Measurements from ENCODE around the gene WDFY4.

Gene WDFY4

DNA sequence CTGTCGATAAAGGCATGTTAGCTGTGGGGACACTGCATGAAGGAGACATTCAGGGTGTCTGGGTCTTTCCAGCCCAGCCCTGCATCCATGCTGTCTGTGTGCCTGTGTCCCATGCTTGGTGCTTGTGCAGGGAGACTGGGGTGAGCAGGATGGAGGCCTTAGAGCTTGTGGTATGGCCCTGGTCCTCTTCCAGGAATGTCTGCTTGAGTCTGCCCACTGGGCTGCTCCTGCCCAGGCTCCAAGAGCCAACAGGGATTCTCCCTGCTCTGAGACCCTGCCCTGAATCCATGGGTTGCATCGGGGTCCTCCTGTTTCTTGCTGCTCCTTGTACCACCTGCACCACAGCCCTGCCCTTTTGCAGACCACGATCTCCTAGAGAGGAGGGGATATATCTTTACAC lies 48.4 kb upstream of the WDFY4 start:
- no peak for ATAC-seq
- no peak for TF ChIP-seq ZC3H10 (CRISPR knock-in tag; IDR thresholded peaks at IDR 0.05)
- TF ChIP-seq CSRNP3 (CRISPR knock-in tag; IDR thresholded peaks at IDR 0.05), result no peak
- no peak for TF ChIP-seq TSHZ2 (CRISPR knock-in tag; IDR thresholded peaks at IDR 0.05)
- no peak for TF ChIP-seq ZNF70 (CRISPR knock-in tag; IDR thresholded peaks at IDR 0.05)
- no peak for TF ChIP-seq PPARA (CRISPR knock-in tag; IDR thresholded peaks at IDR 0.05; ENCODE audit: borderline replicate concordance)
- no peak for TF ChIP-seq ZFP30 (CRISPR knock-in tag; IDR thresholded peaks at IDR 0.05)
- no peak for TF ChIP-seq ZNF8 (CRISPR knock-in tag; IDR thresholded peaks at IDR 0.05)
- no peak for TF ChIP-seq CSDC2 (CRISPR knock-in tag; IDR thresholded peaks at IDR 0.05)
- TF ChIP-seq RARB (CRISPR knock-in tag; IDR thresholded peaks at IDR 0.05), result no peak
- TF ChIP-seq, protein P1, sequence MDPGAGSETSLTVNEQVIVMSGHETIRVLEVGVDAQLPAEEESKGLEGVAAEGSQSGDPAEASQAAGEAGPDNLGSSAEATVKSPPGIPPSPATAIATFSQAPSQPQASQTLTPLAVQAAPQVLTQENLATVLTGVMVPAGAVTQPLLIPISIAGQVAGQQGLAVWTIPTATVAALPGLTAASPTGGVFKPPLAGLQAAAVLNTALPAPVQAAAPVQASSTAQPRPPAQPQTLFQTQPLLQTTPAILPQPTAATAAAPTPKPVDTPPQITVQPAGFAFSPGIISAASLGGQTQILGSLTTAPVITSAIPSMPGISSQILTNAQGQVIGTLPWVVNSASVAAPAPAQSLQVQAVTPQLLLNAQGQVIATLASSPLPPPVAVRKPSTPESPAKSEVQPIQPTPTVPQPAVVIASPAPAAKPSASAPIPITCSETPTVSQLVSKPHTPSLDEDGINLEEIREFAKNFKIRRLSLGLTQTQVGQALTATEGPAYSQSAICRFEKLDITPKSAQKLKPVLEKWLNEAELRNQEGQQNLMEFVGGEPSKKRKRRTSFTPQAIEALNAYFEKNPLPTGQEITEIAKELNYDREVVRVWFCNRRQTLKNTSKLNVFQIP (CRISPR knock-in tag; IDR thresholded peaks at IDR 0.05; ENCODE audit: borderline replicate concordance, low read depth), result no peak
- TF ChIP-seq BACH2 (CRISPR knock-in tag; IDR thresholded peaks at IDR 0.05; ENCODE audit: borderline replicate concordance), result no peak
- no peak for TF ChIP-seq ZNF565 (CRISPR knock-in tag; conservative IDR thresholded peaks at IDR 0.05; ENCODE audit: low read depth)

GRCh38 chr10:48636901-48637300 lies 47.8 kb upstream of the WDFY4 start:
- ATAC-seq, result no peak
- TF ChIP-seq ARNTL (CRISPR knock-in tag; IDR thresholded peaks at IDR 0.05; ENCODE audit: borderline replicate concordance, low read depth), result no peak
- TF ChIP-seq ZFP30 (CRISPR knock-in tag; IDR thresholded peaks at IDR 0.05), result no peak
- TF ChIP-seq TSHZ2 (CRISPR knock-in tag; IDR thresholded peaks at IDR 0.05), result no peak
- TF ChIP-seq ZNF565 (CRISPR knock-in tag; conservative IDR thresholded peaks at IDR 0.05; ENCODE audit: low read depth), result no peak
- no peak for TF ChIP-seq RARB (CRISPR knock-in tag; IDR thresholded peaks at IDR 0.05)

DNA sequence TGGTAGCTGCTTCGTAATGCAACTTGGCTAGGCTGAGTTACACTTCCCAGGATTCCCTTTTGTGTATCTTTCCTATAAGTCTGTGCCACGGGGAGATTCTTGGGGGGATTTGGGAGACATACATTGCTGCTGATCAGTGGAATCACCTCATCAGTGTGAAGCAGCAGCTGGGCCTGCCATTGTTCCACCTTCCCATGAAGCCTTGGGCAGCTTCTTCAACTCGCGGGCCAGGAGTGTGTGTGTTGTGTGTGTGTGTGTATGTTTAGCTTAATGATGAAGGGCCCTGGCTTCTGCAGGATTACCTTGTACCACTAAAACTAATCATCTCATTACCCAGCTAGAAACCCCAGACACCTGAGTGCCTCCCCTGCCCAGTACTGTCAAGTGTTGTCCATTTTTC lies 46.5 kb upstream of the WDFY4 start:
- ATAC-seq, result no peak
- TF ChIP-seq, protein P2, sequence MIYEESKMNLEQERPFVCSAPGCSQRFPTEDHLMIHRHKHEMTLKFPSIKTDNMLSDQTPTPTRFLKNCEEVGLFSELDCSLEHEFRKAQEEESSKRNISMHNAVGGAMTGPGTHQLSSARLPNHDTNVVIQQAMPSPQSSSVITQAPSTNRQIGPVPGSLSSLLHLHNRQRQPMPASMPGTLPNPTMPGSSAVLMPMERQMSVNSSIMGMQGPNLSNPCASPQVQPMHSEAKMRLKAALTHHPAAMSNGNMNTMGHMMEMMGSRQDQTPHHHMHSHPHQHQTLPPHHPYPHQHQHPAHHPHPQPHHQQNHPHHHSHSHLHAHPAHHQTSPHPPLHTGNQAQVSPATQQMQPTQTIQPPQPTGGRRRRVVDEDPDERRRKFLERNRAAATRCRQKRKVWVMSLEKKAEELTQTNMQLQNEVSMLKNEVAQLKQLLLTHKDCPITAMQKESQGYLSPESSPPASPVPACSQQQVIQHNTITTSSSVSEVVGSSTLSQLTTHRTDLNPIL (CRISPR knock-in tag; IDR thresholded peaks at IDR 0.05; ENCODE audit: low read depth), result no peak
- TF ChIP-seq ESRRG (CRISPR knock-in tag; IDR thresholded peaks at IDR 0.05) (no peak), OSR1 (CRISPR knock-in tag; IDR thresholded peaks at IDR 0.05) (no peak), PPARA (CRISPR knock-in tag; IDR thresholded peaks at IDR 0.05; ENCODE audit: borderline replicate concordance) (no peak), ZFP3 (CRISPR knock-in tag; IDR thresholded peaks at IDR 0.05) (no peak), GLIS3 (CRISPR knock-in tag; IDR thresholded peaks at IDR 0.05) (no peak), TSHZ2 (CRISPR knock-in tag; IDR thresholded peaks at IDR 0.05) (no peak), SNAI2 (CRISPR knock-in tag; IDR thresholded peaks at IDR 0.05) (no peak), RARB (CRISPR knock-in tag; IDR thresholded peaks at IDR 0.05) (no peak), TOX (CRISPR knock-in tag; IDR thresholded peaks at IDR 0.05; ENCODE audit: borderline replicate concordance) (no peak), CSRNP3 (CRISPR knock-in tag; IDR thresholded peaks at IDR 0.05) (no peak)
- TF ChIP-seq, protein P1 (CRISPR knock-in tag; IDR thresholded peaks at IDR 0.05; ENCODE audit: borderline replicate concordance, low read depth), result no peak
